Stimulated activated CD4-positive, alpha-beta T cell treated with anti-CD3 and anti-CD28 coated beads, Interleukin-4, amount 100 ng/mL, for 48 hours (primary cell): ENCODE data around the gene RPL11.
"Not testable (repeated sequence)": the region's sequence is repeated elsewhere in the genome, so short reads cannot be mapped to it uniquely, and the experiment has no call there.

ENCODE experiments used
- DNase-seq, 2 donors: peaks; one replicate each; pipeline ENCODE4 v3.0.0-alpha.2; 2020; ENCODE audit warnings: low read depth in 2 of 2

RPL11 gene

DNA sequence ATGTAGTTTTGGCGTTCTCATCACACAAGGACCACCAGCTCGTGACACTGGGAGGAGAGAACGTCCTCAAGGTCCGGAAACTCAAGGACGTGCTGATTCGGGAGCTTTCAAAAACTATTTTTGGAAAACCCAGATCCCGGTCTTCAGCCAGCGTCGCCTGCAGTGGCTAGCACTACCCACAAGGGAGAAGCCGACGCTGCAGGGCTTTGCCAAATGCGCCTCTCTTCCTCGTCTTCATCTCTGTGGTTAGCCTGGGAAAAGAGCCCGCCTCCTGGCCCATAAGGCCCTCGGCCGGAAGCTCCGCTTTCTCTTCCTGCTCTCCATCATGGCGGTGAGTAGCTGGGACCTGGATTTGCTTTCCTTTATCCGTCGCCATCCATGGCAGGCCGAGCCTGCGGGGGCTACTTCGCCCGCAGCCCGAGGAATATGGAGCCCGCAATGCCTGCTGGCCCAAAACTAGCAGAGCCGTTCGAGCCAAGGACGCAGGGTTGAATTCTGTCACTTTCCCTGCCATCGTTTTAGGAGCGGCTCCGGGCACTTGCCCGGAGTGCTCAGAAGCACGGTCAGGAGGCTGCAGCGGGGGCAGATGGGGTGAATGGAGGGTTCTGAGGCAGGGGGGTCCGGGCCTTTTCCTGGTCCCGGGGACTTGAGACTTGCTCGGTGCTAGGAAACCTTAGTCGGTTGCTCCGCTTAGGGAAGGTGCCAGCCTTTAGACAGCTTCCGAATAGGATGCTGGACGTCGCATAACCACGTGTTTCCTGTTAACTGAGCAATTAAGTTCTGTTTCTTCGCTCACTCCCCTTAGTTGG lies at the start of gene RPL11:
Gene RPL11, plus strand, starts transcription at position 308 of the 809 bp plus-strand sequence. Its CDS starts 18 bp downstream, at position 326.
- DNase-seq = peak; percentile 81 to 87

DNA sequence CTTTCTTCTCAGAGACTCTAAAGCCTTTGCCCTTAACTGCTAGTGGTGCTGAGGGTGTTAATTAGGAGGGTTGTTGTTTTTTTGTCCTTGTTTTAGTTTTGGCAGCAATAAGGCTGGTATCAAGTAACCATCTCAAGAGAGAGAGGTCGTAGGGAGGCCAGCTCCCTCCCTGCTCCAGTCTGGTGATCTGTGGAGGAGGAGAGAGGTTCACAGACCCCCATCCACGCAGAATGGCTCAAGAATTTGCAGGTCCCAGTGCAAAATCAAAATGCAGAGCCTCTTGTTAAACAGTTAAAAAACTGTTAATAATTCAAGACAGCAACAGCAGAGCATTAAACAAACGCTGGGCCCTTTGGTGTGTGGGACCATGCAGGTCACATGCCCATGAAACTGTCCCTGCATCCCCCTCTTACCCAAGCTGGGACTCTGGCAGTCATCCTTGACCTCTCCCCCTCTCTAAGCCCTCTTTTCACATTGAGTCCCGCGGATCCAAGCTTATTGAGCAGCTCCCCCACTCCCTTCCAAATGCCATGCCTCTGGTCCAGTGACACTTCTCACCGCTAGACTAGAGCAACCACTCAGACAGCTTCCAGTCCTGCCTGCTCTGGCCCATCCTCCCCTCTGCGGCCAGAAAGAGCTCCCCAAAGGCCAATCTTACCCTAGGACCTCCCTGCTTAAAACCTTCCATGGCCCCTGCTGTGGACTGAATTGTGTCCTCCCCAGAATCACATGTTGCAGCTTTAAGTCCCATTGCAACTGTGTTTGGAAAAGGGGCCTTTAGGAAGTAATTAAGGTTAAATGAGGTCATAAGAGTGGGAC lies 47.7 kb upstream of the RPL11 start:
- no peak for DNase-seq

DNA sequence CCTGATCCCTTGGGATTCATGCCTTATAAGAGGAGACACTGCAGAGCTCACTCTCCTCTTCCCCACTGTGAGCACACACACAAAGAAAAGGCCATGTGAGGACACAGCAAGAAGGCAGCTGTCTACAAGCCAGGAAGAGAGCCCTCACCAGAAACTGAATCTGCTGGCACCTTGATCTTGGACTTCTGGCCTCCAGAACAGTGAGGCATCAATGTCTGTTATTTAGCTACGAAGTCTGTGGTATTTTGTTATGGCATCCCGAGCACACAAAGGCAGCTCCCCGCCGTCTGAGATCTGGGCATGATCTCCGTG lies 47.1 kb upstream of the RPL11 start:
- no peak for DNase-seq

DNA sequence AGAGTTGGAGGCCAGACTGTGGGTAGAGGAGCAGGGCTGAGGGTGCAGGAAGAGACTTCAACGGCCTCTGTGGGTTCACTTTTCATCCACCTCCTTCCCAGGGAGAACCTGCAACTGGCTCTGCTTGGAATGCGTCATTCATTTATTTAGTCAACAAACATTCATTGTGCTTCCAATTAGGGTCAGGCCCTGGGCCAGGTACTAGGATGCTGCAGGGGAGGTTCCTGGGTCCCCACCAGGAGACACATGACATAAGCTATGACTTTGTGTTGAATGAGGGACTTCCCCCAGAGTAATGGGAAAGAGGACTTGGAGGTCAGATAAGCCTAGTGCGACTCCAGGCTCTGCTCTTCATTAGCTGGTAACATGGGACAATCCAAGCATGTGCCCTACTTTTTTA lies 46.3 kb upstream of the RPL11 start:
- DNase-seq = no peak

DNA sequence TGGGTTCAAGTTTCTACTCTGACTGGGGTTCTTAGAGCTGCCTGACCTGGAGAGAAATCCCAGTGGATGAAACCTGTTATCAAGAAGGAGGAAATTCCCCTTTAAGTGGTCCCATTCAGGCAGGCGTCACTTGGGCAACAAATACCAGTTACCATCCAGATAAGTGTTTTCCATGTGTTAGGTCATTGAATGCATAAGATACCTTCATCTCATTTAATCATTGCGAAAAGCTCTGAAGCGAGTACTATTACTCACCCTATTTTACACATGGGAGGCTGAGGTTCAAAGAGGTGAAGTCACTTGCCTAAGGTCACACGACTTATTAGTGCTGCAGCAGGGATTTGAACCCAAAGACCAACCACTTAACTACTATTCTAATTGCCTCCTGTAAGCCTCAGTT lies 45.5 kb upstream of the RPL11 start:
- DNase-seq = no peak

DNA sequence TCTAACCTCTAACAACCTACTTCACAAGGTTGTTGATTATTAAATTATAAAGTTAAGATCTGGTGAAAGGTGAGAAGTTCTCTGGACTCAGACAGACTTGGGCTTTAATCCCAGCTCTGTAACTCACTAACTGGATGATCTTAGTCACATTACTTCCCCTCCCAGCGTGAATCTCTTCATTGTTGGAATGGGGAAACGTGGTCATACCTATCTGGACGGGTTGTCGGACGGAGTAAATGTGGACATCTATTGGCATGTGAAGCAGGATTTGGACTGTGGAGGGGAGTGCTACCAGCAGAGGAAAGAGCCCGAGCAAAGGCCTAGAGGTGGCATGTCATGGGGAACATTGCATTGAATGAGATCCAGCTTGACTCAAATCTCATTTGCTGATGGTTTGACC lies 45.1 kb upstream of the RPL11 start:
- DNase-seq = no peak

DNA sequence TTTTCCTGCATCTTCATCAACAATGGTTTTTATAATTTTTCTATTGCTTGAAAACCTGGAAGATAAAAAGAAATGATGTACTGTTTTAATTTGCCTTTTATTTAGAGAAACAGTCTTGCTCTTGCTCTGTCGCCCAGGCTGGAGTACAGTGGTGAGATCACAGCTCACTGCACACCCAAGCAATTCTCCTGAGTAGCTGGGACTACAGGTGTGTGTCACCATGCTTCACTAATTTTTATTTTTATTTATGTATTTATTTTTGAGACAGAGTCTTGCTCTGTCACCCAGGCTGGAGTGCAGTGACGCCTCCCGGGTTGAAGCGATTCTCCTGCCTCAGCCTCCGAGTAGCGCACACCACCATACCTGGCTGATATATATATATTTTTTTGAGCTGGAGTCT lies 43.0 kb upstream of the RPL11 start:
- DNase-seq = no peak

DNA sequence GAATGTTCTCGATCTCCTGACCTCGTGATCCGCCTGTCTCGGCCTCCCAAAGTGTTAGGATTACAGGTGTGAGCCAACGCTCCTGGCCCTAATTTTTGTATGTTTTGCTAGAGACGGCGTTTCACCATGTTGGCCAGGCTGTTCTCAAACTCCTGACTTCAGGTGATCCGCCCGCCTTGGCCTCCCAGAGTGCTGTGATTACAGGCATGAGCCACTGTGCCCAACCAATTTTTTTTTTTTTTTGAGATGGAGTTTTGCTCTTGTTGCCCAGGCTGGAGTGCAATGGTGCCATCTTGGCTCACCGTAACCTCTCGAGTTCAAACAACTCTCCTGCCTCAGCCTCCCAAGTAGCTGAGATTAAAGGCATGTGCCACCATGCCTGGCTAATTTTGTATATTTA lies 42.4 kb upstream of the RPL11 start:
- not testable (repeated sequence) for DNase-seq

DNA sequence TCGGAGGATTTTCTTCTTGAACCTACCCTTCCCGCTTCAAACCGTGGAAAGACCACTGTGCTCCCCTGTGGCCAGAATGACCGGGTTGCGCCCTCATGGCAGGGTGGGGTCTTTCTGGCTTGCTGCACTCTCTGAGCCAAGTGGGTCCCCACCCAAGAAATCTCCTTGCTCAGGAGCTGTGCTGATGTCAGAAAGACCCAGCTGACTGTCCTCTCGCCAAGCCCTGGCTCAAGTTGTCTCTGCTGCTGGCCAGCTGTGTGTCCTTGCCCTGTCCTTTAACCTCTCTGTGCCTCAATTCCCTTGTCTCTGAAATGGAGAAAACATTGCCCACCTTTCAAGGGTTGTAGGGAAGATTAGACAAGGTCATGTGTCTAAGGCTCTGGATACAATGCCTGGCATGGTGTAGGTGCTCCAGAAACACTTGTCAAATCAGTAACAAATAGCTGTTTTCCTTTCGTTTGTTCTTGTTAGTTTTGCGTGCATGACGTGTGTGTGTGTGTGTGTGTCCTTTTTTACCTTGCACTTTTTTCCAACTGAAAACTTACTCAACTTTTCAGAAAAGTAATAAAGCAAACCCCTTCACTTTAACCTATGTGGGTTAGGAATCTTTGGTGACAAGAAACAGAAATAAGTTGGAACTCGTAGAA lies 41.1 kb upstream of the RPL11 start:
- no peak for DNase-seq

DNA sequence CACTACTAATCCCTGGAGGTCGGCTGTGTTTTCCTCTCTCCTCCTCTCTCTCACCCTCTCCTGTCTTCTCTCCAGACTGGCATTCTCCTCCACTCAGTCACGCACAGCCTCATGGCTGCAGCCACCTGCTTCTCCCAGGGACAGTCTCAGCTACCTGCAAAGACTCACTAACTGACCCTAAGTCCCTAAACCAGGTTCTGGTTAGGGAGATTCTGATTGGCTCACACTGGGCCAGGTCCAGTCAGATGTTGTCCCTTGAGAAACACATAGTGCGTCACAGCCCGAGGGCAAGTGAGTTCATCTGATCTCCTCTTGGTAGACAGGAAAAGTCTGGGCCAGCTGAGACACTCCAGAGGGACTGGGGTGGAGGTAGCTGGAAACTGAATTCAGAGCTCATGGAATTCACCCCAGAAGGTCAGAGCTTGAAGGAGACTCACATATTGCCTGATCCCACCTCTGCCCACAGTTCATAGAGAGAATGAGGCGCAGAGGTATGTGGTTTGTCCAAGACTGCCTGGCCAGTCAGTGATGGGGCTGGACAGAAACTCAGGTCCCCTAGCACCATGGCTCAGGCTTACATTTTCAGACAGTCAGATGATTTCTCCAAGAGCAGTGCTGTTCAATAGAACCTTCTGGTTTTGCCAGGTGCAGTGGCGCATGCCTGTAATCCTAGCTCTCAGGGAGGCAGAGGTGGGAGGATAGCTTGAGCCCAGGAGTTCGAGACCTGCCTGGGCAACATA lies 40.4 kb upstream of the RPL11 start:
- no peak for DNase-seq

DNA sequence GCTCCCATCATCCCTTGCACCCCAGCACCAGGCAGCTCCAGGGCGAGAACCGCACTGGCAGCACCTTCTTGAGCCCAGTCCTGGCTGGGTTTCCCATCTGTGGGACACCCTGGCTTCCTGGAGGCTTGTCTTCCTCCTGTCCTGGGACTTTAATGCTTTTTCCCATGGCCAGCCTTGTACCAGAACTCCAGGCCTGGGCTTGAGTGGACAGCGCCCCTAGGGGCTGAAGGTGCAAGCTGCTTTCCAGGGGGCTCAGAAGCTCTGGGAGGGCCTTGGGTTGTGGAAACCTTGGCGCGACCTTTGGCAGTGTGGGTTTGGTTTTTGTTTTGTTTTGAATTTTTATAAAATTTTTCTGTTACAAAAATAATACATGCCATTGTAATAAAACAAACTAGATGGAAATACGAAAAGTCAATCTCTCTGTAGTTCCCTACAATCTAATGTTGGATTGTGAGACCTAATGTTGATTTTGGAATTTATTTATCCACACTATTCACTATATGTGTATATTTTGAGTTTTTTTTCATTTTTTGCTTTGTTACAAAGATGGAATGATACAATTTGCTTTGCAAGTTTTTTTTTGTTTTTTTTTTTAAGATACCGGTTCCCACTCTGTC lies 33.8 kb upstream of the RPL11 start:
- peak; percentile 26 to 31 for DNase-seq

DNA sequence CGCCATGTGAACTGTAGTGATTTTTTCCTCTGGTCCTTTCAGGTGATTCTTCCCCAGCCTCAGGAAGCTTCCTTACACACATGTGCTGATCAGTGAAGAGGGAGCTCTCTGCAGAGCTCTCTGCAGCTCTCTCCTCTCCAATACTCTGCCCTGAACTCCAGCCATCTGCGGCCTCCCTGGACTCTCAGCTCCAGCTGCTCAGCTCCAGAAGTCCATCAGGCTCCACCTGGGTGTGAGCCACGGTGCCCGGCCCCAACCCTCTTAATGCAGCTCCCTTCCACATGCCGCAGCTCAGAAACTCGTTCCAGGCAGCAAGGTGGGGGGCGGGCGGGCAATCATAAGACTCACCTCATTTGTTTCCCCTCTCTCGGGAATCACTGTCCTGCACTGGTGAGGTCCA lies 30.9 kb upstream of the RPL11 start:
- no peak for DNase-seq

DNA sequence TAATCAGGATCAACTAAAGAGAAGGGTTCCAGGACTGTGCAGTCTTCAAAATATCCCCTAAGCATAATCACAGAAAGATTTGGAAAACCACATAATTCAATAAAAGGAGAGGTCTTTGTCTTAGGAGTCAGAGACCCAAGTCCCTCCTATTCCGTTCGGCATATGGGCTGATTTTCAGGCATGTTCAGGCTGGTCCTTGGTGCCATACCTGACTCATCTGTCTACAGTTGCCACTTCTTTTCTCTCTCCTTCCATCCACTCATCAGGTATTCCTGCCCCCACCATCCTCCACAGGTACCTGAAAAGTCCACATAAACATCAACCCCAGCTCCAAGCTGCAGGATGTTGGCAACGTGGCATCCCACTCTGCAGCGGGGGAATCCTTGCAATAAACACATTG lies 29.7 kb upstream of the RPL11 start:
- no peak for DNase-seq

DNA sequence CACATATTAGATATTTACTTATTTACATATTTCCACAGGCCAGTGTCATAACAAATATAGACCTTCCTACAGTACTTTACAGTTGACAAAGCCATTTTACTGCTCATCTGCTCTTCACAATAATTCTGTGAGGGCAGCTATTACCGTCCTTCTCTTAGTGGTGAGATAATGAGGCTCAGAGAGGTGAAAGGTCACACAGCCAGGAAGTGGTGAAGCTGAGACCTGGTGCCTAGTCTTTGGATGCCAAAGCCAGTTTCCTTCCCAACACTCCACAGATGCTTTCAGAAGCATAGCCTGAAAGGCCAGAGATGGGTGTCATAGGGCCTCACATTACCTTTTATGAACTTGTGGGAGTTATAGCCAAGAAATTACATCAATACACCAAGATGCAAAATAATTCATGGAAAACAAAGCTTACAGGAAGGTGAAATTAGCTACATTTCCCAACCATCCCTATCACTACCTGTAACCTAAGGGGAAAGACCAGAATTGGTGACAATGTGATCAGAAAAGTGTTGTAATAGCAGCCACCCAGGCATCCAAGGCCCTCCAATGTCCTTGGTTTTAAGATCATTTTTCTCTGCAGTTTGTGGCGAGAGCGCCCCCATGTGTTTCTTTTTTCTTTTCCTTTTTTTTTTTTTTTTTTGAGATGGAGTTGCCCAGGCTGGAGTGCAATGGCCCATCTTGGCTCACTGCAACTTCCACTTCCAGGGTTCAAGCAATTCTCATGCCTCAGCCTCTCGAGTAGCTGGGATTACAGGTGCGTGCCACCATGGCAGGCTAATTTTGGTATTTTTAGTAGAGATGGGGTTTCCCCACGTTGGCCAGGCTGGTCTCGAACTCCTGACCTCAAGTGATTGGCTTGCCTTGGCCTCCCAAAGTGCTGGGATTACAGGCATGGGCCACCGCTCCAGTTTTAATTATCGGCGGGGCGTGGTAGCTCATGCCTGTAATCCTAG lies 26.5 kb upstream of the RPL11 start:
- DNase-seq = no peak

DNA sequence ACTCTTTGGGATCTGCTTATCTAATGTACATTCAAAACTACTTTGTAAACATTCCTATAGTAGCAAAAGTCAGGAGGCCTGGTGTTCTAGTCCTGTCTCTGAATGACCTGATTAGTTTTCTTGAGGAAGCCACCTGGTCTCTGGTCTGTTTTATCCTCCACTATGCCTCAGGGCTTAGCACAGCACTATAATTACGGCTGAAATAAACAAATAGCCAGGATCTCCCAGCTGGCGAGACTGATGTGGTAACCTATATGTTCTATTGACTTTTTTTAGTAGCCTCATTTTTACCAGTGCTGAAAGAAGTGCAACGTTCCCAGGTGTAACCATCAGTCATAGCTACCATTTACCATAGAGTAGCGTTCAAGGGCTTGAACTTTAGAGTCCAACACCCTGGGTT lies 24.2 kb upstream of the RPL11 start:
- no peak for DNase-seq

DNA sequence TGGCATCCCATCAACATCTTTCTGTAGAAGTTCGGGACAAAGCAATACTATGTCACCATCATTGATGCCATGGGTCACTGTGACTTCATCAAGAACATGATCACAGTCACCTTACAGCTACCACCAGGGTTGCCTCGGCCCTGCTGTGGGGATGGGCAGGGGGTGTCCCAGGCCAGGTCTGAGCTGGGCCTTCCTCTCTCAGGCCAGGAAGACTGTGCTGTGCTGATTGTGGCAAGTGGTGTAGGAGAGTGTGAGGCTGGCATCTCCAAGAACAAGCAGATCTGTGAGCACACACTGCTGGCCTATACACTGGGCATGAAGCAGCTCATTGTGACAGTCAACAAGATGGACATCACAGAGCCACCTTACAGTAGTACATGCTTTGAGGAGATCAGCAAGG lies 20.9 kb upstream of the RPL11 start:
- DNase-seq = no peak

DNA sequence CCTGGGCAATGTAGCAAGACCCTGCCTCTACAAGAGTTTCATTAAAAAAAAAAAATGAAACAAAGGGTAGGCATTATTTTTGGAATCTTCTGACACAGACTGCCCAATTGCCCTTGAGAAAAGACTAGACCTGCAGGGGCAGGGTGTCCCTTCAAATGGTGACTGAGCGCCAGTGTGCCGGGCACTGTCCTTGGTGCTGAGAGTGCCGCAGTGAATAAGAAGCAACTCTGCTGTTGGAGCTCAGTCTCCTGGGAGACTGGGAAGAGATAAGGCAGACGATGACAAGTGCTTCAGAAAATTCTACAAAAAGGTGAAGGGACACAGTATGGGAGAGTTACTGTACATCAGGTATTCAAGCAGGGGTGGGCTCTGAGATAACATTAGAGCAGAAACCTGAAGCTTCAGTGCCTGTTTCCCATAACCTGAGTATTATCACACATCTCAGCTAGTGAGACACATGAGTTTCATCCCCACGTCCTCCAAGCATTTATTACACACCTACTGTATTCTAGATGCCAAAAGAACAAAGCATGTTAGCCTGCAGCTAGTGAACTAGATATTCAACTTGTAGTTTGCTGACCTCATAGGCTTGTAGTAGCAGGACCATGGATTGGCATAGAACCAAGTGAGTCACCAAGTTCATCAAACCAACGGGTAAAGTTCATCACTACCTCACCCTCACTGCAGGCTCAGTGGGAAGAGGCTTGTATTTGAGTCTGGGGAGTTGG lies 18.4 kb upstream of the RPL11 start:
- peak in 1 of 2 donors; percentile 21 for DNase-seq

DNA sequence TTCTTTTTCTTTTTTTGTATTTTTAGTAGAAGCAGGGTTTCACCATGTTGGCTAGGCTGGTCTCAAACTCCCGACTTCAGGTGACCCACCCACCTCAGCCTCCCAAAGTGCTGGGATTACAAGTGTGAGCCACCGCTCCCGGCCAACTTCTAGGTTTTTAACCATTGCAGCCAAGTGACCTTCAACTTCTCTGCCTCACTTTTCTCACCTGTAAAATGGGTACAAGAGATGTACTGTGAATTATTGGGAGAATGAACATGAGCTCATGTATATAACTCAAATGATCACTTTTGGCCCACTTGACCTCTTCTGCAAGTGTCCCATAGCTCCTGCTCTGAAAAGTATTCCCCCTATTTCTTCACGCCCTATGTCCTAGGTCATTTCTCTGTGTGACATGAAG lies 11.8 kb upstream of the RPL11 start:
- no peak for DNase-seq

DNA sequence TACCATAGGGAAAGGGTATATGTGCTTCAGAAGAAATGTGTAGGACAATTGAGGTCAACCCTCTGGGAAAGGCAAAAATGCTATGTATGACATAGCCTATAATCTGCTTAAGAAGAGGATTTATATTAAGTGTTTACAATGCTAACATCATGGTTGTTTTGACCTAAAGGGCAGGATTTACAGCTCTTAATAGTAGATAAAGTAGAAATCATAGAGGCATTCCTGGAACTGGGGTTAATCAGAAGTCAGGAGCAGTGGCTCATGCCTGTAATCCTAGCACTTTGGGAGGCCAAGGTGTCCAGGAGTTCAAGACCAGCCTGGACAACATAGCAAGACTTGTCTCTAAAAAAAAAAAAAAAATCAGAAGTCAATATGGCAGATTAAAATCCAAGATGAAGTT lies 8.7 kb upstream of the RPL11 start:
- DNase-seq = no peak

DNA sequence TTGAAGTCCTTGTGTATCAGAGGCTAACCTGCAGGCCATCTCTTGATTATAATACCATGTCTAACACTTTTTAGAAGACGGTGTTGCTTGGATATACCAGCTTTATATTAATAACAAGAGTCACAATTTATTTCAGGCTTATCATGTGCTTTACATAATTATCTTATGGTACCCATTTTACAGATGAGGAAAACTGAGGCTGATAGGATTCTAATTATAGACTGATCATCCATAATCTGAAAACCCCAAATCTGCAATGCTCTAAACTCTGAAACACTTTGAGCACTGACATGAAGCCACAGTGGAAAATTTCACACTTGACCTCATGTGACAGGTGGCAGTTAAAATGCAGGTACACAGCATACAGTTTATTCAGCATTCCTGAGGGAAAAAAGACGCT lies 7.2 kb upstream of the RPL11 start:
- no peak for DNase-seq
